WTC11 (cell line): ENCODE measurements around the gene ST6GALNAC3. TPM values are rescaled to one million over a fixed set of nuclear protein-coding genes. Genes with fewer than 3 reads are reported as not detected.

Source experiments
- ATAC-seq: fragments of 200-7000 bp; cut with Tn5 transposase; 2 replicates; pipeline ENCODE4 v1.10.0; 2021; ENCODE audit warnings: mild to moderate bottlenecking, moderate library complexity
- CTCF ChIA-PET: fragments of 300-600 bp; sonication (Branson Sonifier 250); formaldehyde crosslinking; loops from one replicate; lab custom pipeline; 2021; ENCODE audit warnings: antibody characterized with exemption; lab: Charles Lee
- POLR2A ChIA-PET: fragments of 350-600 bp; sonication (Branson Sonifier 250); formaldehyde crosslinking; loops from one replicate; lab custom pipeline; 2021; ENCODE audit warnings: antibody characterized with exemption; lab: Charles Lee
- DNase-seq: peaks from one replicate; pipeline ENCODE4 v3.0.0; 2021; ENCODE audit warnings: low spot score
- H3K27ac Mint-ChIP-seq: 2 replicates; pipeline ENCODE4 v1.8.0; 2021; ENCODE audit warnings: mixed read lengths
- H3K27me3 Mint-ChIP-seq: 2 replicates; pipeline ENCODE4 v1.8.0; 2021; ENCODE audit warnings: low read depth, mild to moderate bottlenecking, moderate library complexity, mixed read lengths
- H3K36me3 Mint-ChIP-seq: 2 replicates; pipeline ENCODE4 v1.8.0; 2021; ENCODE audit warnings: mixed read lengths
- H3K4me1 Mint-ChIP-seq: 2 replicates; pipeline ENCODE4 v1.8.0; 2022; ENCODE audit warnings: mixed read lengths
- H3K4me3 Mint-ChIP-seq: 2 replicates; pipeline ENCODE4 v1.8.0; 2021; ENCODE audit warnings: mild to moderate bottlenecking, moderate library complexity, mixed read lengths
- H3K9me3 Mint-ChIP-seq: 2 replicates; pipeline ENCODE4 v1.8.0; 2021; ENCODE audit warnings: mixed read lengths
- CBFB ChIP-seq: sonication (generic); formaldehyde crosslinking; IDR thresholded peaks from 2 replicates; pipeline ENCODE4 v1.8.1; 2022; ENCODE audit warnings: mild to moderate bottlenecking, low read depth, missing genetic modification reagents
- CDX4 ChIP-seq: fragments of 250-450 bp; sonication (Bioruptor Pico); IDR thresholded peaks from 2 replicates; pipeline ENCODE4 v1.9.0; 2021; ENCODE audit warnings: moderate library complexity, mild to moderate bottlenecking, inconsistent platforms, borderline replicate concordance
- CREB1 ChIP-seq: sonication (generic); formaldehyde crosslinking; IDR thresholded peaks from 2 replicates; pipeline ENCODE4 v1.8.0; 2023; ENCODE audit warnings: mild to moderate bottlenecking, missing genetic modification reagents
- FOXJ3 ChIP-seq: sonication (generic); formaldehyde crosslinking; IDR thresholded peaks from 2 replicates; pipeline ENCODE4 v1.9.0; 2021; ENCODE audit warnings: missing genetic modification reagents, mild to moderate bottlenecking, borderline replicate concordance
- FOXP1 ChIP-seq: sonication (generic); formaldehyde crosslinking; IDR thresholded peaks from 2 replicates; pipeline ENCODE4 v1.8.0; 2022; ENCODE audit warnings: missing genetic modification reagents, mild to moderate bottlenecking, moderate library complexity, borderline replicate concordance
- JUN ChIP-seq: sonication (generic); formaldehyde crosslinking; IDR thresholded peaks from 2 replicates; pipeline ENCODE4 v1.8.0; 2023; ENCODE audit warnings: mild to moderate bottlenecking, missing genetic modification reagents
- NFATC4 ChIP-seq: fragments of 250-450 bp; sonication (Bioruptor Pico); IDR thresholded peaks from 2 replicates; pipeline ENCODE4 v1.9.0; 2021; ENCODE audit warnings: mild to moderate bottlenecking
- SMAD4 ChIP-seq: sonication (generic); formaldehyde crosslinking; IDR thresholded peaks from 2 replicates; pipeline ENCODE4 v1.8.0; 2022; ENCODE audit warnings: mild to moderate bottlenecking, missing genetic modification reagents
- SP1 ChIP-seq: sonication (generic); formaldehyde crosslinking; conservative IDR thresholded peaks from 2 replicates; pipeline ENCODE4 v1.8.1; 2022; ENCODE audit warnings: missing genetic modification reagents
- TCF7 ChIP-seq: sonication (generic); formaldehyde crosslinking; IDR thresholded peaks from 2 replicates; pipeline ENCODE4 v1.8.0; 2022; ENCODE audit warnings: mild to moderate bottlenecking, low read depth, missing genetic modification reagents, moderate library complexity
- ZMAT4 ChIP-seq: fragments of 250-450 bp; sonication (Bioruptor Pico); IDR thresholded peaks from 2 replicates; pipeline ENCODE4 v1.9.0; 2021; ENCODE audit warnings: mild to moderate bottlenecking
- ZNF138 ChIP-seq: sonication (generic); formaldehyde crosslinking; conservative IDR thresholded peaks from 2 replicates; pipeline ENCODE4 v1.8.1; 2022; ENCODE audit warnings: mild to moderate bottlenecking, moderate library complexity, missing genetic modification reagents
- ZNF281 ChIP-seq: sonication (generic); formaldehyde crosslinking; IDR thresholded peaks from 2 replicates; pipeline ENCODE4 v1.8.0; 2023; ENCODE audit warnings: mild to moderate bottlenecking, missing genetic modification reagents
- ZNF512 ChIP-seq: sonication (generic); formaldehyde crosslinking; IDR thresholded peaks from 2 replicates; pipeline ENCODE4 v1.8.1; 2022; ENCODE audit warnings: missing genetic modification reagents, borderline replicate concordance
- total RNA-seq: library from RNA; stranded (reverse); gene quantifications from 3 replicates; pipeline ENCODE4 v1.2.3, GENCODE V29; 2021
- TF ChIP-seq, protein P1 (sequence below): fragments of 250-450 bp; sonication (Bioruptor Pico); IDR thresholded peaks from 2 replicates; pipeline ENCODE4 v1.9.0; 2021; ENCODE audit warnings: mild to moderate bottlenecking
- TF ChIP-seq, protein P2 (sequence below): sonication (generic); formaldehyde crosslinking; IDR thresholded peaks from 2 replicates; pipeline ENCODE4 v1.8.0; 2022; ENCODE audit warnings: mild to moderate bottlenecking, missing genetic modification reagents
- TF ChIP-seq, protein P3 (sequence below): sonication (generic); formaldehyde crosslinking; IDR thresholded peaks from 2 replicates; pipeline ENCODE4 v1.8.0; 2023; ENCODE audit warnings: missing genetic modification reagents, mild to moderate bottlenecking, borderline replicate concordance

Gene ST6GALNAC3
- total RNA-seq, 1 experiment from 2014 or later: 11.9 TPM

DNA sequence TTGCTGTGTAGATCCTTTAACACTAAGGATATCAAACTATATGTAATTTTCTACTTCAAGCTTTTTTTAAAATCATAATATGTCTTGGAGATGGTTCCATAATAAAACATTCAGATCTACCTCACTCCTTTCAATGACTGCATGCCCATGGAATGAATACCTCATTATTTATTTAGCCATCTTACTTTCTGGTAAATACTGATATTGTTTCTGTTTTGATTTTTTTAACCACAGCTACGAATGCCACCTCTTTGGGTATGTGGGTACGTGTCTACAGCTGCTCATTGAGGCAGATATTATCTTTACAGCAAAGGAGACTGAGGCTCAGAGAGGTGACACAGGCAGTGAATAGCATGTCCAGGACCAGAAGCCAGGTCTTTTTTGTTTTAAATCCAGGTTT is 215.7 kb downstream of the ST6GALNAC3 start:
- H3K9me3 Mint-ChIP-seq: no peaks in the 10 kb centered on the region
- no peak for ATAC-seq
- H3K36me3 Mint-ChIP-seq: no peaks in the 10 kb centered on the region
- no peak for TF ChIP-seq FOXP1 (CRISPR knock-in tag)
- TF ChIP-seq, protein P1, sequence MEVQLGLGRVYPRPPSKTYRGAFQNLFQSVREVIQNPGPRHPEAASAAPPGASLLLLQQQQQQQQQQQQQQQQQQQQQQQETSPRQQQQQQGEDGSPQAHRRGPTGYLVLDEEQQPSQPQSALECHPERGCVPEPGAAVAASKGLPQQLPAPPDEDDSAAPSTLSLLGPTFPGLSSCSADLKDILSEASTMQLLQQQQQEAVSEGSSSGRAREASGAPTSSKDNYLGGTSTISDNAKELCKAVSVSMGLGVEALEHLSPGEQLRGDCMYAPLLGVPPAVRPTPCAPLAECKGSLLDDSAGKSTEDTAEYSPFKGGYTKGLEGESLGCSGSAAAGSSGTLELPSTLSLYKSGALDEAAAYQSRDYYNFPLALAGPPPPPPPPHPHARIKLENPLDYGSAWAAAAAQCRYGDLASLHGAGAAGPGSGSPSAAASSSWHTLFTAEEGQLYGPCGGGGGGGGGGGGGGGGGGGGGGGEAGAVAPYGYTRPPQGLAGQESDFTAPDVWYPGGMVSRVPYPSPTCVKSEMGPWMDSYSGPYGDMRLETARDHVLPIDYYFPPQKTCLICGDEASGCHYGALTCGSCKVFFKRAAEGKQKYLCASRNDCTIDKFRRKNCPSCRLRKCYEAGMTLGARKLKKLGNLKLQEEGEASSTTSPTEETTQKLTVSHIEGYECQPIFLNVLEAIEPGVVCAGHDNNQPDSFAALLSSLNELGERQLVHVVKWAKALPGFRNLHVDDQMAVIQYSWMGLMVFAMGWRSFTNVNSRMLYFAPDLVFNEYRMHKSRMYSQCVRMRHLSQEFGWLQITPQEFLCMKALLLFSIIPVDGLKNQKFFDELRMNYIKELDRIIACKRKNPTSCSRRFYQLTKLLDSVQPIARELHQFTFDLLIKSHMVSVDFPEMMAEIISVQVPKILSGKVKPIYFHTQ (CRISPR knock-in tag): no peak
- TF ChIP-seq, protein P2, sequence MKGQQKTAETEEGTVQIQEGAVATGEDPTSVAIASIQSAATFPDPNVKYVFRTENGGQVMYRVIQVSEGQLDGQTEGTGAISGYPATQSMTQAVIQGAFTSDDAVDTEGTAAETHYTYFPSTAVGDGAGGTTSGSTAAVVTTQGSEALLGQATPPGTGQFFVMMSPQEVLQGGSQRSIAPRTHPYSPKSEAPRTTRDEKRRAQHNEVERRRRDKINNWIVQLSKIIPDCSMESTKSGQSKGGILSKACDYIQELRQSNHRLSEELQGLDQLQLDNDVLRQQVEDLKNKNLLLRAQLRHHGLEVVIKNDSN (CRISPR knock-in tag): no peak
- TF ChIP-seq FOXJ3 (CRISPR knock-in tag): no peak
- no peak for TF ChIP-seq ZMAT4
- TF ChIP-seq, all 79 proteins: peak for 0
- CTCF ChIA-PET: no interaction called here
- H3K4me3 Mint-ChIP-seq: no peak overlapping the region
- no peak overlapping the region for H3K27ac Mint-ChIP-seq
- POLR2A ChIA-PET: no interaction called here
- H3K4me1 Mint-ChIP-seq: peaks cover 55% of the 10 kb centered on the region
- H3K27me3 Mint-ChIP-seq: no peaks in the 10 kb centered on the region
- no peak for DNase-seq

DNA sequence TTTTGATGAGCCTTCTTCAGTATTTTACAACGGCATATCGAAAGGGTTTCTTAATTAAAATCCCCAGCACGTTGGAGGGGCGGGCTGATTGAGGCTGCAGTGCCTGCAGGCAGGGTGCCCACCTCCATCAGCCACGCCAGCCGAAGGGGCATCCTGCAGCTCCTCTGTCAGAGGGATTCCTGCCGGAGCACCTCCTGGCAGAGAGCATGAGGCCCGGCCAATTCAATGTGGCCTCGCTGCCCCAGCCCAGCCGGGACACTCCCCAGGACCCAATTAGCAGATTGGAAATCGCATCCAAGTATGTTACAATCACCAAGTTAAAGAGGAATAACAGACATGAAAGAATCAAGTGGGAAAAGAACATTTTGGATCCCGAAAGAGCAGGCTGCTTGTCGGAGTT is 216.6 kb downstream of the ST6GALNAC3 start:
- no peaks in the 10 kb centered on the region for H3K9me3 Mint-ChIP-seq
- H3K27me3 Mint-ChIP-seq: no peaks in the 10 kb centered on the region
- POLR2A ChIA-PET: no interaction called here
- H3K36me3 Mint-ChIP-seq: no peaks in the 10 kb centered on the region
- ATAC-seq (no peak), DNase-seq (no peak)
- H3K27ac Mint-ChIP-seq: no peak overlapping the region
- CTCF ChIA-PET: no interaction called here
- TF ChIP-seq, protein P2 (CRISPR knock-in tag): no peak
- TF ChIP-seq, protein P3, sequence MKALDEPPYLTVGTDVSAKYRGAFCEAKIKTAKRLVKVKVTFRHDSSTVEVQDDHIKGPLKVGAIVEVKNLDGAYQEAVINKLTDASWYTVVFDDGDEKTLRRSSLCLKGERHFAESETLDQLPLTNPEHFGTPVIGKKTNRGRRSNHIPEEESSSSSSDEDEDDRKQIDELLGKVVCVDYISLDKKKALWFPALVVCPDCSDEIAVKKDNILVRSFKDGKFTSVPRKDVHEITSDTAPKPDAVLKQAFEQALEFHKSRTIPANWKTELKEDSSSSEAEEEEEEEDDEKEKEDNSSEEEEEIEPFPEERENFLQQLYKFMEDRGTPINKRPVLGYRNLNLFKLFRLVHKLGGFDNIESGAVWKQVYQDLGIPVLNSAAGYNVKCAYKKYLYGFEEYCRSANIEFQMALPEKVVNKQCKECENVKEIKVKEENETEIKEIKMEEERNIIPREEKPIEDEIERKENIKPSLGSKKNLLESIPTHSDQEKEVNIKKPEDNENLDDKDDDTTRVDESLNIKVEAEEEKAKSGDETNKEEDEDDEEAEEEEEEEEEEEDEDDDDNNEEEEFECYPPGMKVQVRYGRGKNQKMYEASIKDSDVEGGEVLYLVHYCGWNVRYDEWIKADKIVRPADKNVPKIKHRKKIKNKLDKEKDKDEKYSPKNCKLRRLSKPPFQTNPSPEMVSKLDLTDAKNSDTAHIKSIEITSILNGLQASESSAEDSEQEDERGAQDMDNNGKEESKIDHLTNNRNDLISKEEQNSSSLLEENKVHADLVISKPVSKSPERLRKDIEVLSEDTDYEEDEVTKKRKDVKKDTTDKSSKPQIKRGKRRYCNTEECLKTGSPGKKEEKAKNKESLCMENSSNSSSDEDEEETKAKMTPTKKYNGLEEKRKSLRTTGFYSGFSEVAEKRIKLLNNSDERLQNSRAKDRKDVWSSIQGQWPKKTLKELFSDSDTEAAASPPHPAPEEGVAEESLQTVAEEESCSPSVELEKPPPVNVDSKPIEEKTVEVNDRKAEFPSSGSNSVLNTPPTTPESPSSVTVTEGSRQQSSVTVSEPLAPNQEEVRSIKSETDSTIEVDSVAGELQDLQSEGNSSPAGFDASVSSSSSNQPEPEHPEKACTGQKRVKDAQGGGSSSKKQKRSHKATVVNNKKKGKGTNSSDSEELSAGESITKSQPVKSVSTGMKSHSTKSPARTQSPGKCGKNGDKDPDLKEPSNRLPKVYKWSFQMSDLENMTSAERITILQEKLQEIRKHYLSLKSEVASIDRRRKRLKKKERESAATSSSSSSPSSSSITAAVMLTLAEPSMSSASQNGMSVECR: no peak
- TF ChIP-seq NFATC4 (no peak), CDX4 (CRISPR knock-in tag) (no peak), SP1 (CRISPR knock-in tag) (no peak), JUN (CRISPR knock-in tag) (no peak), CREB1 (CRISPR knock-in tag) (no peak), CBFB (no peak), SMAD4 (no peak), ZNF138 (CRISPR knock-in tag) (no peak), TCF7 (CRISPR knock-in tag) (no peak), ZNF512 (CRISPR knock-in tag) (no peak), ZNF281 (CRISPR knock-in tag) (no peak)
- peaks cover 62% of the 10 kb centered on the region for H3K4me1 Mint-ChIP-seq
- no peak overlapping the region for H3K4me3 Mint-ChIP-seq
